Fibroblast of skin of back (primary cell): ENCODE data around the gene DBP.
"Not testable (repeated sequence)": the region's sequence is repeated elsewhere in the genome, so short reads cannot be mapped to it uniquely, and the experiment has no call there.

Experiments
- DNase-seq: peaks from one replicate; pipeline ENCODE4 v3.0.0-alpha.2; 2013

The DBP gene

DNA sequence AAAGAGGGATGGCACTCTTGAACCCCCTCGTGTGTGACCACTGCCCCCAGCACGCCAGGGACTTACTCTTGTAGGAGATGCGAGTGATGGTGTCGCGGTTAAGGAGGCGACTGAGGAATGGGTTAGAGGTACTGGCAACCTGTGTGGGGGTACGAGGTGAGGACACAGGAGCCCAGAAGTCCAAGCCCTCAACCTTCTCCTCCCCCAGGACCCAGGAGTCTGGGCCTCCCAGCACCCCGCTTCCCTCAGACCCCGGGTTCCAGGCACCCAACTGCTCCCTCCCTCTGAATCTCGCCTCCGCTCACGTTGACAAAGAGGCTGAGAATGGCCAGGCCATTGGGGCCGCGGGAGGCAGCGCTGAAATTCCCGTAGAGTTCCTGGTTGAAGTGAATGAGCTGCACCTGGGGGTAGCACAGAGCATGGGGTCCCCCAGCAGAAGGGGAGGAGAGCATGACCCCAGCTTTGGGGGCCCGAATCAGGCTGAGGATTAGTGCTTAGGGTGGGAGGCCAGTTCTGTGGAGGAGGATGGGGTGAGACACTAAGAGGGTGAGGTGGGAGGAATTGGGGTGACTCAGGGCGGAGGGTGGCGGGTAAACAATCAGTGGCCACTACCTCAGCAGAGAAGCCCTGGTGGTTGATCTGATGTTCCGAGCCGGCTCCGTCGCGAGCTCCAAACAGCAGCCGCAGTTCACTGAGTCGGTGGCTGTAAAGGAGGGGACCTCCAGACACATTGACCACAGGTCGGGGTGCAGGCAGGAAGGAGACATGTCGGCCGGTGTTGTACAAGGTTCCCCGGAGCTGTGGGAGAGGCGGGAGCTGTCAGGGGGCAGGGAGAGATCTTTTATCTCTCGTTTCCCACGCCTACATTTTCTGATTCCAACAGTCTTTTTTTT is 2.5 kb upstream of the DBP start:
- DNase-seq, result no peak

DNA sequence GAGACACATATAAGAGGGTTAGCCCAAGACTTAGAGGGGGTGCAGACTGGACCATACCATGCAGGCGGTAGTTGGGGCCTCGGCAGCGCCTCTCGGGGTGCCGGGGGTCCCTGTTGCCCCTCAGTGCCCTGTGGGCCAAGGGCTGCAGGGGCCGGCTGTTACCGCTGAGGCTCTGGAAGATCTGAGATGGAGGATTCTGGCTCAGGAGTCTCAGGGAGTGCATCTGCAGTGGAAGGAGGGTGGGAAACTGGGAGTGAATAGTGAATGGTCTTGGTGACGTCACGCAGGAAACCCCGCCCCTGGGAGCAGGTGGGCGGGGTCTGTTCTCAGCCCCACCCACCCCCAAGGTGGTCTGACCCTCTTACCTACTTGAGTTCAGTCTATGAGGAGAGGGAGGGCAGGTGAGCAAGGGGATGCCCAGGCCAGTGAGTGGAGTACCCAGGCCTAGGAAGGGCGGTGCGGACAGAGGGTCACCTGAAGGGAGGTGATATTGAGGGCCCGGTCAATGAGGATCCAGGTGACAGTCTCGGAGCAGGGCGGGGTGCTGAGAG is 1.7 kb upstream of the DBP start:
- DNase-seq, result no peak

DNA sequence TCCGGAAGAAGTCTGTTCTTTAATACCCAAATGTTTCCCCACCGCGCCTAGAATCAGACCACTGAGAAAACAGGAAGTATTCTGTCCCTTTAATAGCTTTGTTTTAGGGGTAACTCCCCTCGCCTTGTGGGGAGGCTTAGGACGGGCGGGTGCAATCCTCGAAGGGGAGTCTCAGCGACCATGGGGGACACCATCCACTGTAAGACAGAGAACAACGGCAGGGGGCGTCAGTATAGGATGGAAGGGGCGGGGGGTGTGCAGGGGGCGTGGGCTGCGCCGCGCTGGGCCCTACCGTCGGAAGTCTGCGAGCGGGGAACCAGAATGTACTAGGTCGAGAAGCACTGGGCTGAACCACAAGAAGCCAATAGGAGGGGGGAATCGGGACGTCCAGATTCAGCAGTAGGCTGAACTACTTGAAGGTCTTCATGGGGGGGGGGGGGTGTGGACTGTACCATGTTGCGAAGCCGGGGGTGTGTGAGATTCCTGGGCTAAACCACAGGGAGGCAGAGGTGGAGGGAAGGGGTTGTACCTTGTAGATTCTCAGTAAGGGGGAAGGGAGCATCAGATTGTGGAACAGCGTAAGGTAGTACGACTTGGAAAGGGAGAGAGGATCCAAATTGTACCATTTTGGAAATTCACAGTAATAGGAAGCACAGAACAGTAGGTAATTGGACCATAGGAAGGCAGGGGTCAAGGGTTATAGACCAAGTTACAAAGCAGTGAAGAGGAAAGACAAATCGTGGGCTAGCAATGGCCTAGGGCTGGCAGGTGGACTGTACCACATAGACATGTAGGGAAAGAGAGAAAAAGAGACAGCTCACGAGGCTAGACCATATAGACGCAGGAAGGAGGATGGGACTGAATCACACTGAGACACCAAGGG is 1.0 kb upstream of the DBP start:
- DNase-seq, result peak; percentile 92

DNA sequence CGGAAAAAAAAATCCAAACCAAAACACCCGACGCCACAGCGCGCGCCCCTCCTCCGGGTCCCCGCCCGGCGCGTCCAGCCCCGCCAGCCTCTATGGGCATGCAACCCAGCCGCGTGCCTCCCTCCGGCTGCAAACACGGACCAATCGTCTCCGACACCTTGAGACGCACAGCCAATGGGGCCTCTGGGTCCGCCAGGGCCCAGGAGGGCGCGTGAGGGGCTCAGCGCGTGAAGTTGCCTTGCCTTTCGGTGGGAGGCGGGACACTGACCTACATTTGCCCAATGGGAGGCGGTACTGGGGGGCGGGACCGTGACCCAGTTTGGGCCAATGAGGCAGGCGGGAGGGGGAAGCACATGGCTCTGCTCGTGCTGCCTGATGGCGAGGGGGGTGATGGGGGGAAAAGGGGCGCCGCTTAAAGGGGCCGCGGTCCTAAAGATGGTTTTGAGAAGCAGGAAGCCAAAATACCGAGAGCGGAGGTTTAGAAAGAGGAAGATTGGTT is 319 bp upstream of the DBP start:
- peak; percentile 99 for DNase-seq

GRCh38 chr19:48635966-48636858 is 967 bp downstream of the DBP start:
- DNase-seq, result no peak

DNA sequence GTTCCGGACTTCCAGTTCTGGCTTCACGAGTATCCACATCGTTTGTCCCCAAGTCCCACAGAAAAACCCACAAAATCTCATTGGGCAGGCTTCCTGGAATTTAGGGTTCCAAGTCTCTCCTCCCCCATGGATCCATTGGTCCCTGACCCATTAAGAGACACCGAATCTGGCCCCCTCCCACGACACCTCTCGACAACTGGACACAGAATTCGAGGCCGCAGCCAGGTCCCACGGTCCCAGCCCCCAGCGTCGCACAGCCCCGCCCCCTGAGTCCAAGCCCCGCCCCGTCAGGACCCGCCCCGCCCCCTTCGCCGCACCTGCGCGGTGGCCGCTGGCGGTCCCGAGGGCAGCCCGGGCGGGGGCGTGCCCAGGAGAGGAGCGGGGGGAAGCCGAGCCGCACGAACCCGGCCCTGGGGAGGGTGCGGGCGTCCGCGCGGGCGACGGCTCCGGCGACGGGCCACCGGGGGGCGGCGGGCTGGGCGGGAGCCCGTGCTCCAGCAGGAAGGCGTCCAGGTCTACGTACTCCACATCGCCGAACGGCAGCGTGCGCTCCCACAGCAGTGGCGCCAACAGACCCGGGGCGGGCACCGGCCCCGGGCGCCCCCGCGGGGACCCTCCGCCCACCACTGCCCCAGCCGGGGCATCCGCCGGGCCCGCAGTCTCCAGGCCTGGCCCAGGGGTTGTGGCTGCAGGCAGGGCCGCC is 1.8 kb downstream of the DBP start:
- DNase-seq, result peak; percentile 31

DNA sequence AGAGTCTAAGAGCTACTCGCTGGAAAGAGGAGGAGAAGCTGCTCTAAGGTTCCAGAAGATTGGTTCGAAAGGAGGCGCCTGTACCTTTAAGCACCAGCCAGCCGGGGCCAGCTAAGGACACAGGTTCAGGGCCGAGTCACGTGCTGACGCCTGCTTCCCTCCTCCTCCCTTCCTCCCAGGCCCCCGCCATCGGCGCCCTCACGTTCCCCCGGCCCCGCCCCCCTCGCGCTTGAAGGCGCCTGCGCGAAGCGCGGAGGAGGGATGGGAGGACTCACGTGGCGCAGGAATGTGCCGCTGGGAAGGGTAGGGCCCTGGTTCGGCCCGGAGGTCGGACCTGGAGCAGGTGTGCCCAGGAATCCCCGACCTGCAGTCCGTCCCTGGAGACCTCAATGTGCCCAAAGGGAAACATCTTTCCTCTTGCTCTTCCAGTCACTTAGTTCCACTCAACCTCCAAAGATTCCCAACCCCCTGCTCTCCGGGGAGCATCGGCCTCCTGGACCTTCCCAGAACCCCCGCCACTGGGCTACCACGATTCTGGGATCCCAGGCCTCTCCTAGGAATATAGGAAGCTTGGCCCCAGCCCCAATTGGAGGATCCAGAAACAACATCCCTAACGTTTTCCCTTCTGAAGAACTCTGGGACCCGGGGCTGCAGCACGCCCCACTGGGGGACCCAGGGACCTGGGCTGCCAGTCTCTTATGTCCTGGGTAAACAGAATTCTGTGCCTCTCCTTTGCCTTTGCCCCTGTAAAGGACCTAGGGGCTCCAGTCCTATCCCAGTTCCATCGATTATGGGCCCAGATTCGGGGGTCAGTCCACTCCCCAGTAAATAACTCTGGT is 2.5 kb downstream of the DBP start:
- DNase-seq, result peak; percentile 92

DNA sequence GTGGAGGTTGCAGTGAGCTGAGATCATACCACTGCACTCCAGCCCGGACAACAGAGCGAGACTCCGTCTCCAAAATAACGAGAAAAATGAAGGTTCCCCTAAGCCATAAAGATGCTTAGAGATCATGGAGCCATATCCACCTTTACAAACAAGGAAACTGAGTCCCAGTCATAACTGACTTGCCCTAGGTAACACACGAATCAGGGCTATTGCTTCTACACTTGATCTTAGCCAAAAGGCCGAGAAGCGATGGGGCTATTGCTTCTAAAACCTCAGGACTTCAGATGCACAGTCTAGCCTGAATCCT is 3.2 kb downstream of the DBP start:
- no peak for DNase-seq

DNA sequence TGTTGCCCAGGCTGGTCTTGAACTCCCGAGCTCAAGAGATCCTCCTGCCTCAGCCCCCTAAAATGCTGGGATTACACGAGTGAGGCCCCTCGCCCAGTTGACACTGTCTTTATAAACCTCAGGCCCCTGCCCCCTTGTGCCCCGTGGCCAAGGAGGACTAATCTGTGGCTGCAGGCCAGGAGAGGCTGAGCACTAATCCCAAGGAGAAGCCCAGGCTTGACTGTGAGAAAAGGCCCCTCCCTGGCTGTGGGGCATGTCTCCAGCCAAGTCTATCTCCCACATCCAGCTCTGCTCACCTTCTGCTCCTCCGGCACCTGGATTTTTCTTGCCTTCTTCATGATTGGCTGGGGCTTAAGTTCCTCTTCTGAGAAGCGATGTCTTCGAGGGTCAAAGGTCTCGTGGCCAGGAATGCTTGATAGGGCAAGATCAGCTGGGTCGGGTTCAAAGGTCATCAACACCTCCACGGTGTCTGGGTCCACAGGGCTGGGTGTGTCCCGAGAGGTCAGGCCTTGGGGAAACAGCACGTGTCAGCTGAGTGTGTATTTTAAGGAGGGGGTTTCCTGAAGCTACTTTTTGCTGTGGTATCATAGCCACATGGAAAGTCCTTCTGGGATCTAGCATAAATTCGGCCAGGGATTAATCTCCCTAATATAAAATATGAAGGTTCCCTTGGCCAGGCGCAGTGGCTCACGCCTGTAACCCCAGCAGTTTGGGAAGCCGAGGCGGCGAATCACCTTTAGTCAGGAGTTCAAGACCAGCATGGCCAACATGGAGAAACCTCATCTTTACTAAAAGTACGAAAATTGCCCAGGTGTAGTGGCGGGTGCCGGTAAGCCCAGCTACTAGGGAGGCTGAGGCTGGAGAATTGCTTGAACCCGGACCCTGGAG is 3.8 kb downstream of the DBP start:
- DNase-seq, result no peak

DNA sequence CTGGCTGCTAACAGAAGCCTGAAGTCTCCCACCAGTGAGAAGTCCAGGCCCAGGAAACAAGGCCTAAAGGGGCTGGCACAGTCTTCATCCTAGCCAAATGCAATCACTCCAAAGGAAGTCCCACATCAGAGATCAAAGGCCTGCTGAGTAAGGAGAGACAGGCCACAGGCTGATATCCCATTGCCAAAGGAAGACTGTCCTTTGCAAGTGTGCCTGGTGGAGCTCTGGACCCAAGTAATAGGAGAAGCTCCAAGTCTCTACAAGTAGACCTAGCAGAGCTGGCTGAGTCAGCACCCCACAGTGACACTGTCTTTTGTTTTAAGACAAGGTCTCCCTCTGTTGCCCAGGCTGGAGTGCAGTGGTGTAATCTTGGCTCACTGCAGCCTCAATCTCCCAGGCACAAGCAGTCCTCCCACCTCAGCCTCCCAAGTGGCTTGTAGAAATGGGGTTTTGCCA is 4.5 kb downstream of the DBP start:
- DNase-seq, result no peak

- not testable (repeated sequence) for DNase-seq
Observed at GRCh38 chr19:48632286-48632685, 4.9 kb downstream of the DBP start.

DNA sequence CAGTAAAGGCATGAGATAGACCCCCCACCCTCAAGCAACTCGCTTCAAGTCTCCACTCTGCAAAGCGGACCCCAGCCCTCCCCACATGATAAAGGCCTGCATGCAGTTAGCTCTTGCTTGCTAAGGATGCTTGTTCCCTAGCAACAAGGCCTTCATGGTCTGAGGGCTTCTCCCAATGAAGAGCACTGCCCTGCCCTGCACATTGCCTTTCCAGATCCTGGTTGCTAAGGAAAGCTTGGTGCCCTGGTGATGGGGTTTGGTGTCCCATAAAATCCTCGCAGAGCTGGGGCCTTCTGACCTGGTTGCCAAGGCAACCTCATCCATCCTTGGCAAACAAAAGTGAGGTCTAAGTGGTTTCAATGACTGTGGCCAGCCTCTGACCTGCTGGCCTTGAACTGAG is 6.0 kb downstream of the DBP start:
- DNase-seq, result no peak

GRCh38 chr19:48630296-48631063 is 6.7 kb downstream of the DBP start:
- peak; percentile 45 for DNase-seq

DNA sequence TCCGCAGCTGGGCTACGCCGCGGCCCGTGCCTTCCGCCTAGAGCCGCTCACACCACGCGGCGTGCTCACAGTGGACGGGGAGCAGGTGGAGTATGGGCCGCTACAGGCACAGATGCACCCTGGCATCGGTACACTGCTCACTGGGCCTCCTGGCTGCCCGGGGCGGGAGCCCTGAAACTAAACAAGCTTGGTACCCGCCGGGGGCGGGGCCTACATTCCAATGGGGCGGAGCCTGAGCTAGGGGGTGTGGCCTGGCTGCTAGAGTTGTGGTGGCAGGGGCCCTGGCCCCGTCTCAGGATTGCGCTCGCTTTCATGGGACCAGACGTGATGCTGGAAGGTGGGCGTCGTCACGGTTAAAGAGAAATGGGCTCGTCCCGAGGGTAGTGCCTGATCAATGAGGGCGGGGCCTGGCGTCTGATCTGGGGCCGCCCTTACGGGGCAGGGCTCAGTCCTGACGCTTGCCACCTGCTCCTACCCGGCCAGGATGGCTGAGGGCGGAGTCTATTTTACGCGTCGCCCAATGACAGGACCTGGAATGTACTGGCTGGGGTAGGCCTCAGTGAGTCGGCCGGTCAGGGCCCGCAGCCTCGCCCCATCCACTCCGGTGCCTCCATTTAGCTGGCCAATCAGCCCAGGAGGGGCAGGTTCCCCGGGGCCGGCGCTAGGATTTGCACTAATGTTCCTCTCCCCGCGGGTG is 7.4 kb downstream of the DBP start:
- no peak for DNase-seq

DNA sequence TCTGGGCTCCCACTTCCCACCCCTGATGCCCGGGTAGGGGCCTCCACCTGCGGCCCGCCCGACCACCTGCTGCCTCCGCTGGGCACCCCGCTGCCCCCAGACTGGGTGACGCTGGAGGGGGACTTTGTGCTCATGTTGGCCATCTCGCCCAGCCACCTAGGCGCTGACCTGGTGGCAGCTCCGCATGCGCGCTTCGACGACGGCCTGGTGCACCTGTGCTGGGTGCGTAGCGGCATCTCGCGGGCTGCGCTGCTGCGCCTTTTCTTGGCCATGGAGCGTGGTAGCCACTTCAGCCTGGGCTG is 7.9 kb downstream of the DBP start:
- no peak for DNase-seq

- no peak for DNase-seq
Observed at GRCh38 chr19:48628486-48629296, 8.5 kb downstream of the DBP start.

GRCh38 chr19:48627865-48628314 is 9.3 kb downstream of the DBP start:
- DNase-seq, result no peak
